GM12878 (cell line): Measurements from ENCODE around the gene ERC1. TPM values are rescaled to one million over a fixed set of nuclear protein-coding genes. Genes with fewer than 3 reads are reported as not detected.

ENCODE experiments used
- ATAC-seq: fragments of 200-7000 bp; cut with Tn5 transposase; 3 replicates; pipeline ENCODE4 v1.9.1; 2020; ENCODE audit warnings: mild to moderate bottlenecking, moderate library complexity
- BruUV-seq: library from RNA; stranded (reverse); fragments of 400-500 nt; replicated peaks from 2 replicates; lab custom pipeline; 2021; lab: Mats Ljungman, UMichigan
- CTCF ChIA-PET: fragments of 300-600 bp; sonication (Branson Sonifier 250); formaldehyde crosslinking; extraction: SDS; loops from one replicate; lab custom pipeline; 2021; ENCODE audit warnings: inconsistent platforms; lab: Yijun Ruan, JAX
- POLR2A ChIA-PET: fragments of 350-600 bp; formaldehyde crosslinking; extraction: SDS; loops from one replicate; lab custom pipeline; 2021; ENCODE audit warnings: inconsistent platforms; lab: Charles Lee
- RAD21 ChIA-PET: fragments of 300-600 bp; sonication (Branson Sonifier 250); formaldehyde crosslinking; loops from one replicate; lab custom pipeline; 2023; ENCODE audit warnings: antibody characterized with exemption; ENCODE audit not compliant: unreplicated experiment; lab: Charles Lee
- SMC1A ChIA-PET: fragments of 300-600 bp; sonication (Branson Sonifier 250); formaldehyde crosslinking; loops from one replicate; lab custom pipeline; 2023; ENCODE audit not compliant: unreplicated experiment, uncharacterized antibody; lab: Charles Lee
- DNase-seq: peaks from one replicate; pipeline ENCODE4 v3.0.0-alpha.2; 2011; ENCODE audit warnings: low read depth, low spot score
- FAIRE-seq: peaks from 3 replicates; lab custom pipeline; 2011; peaks lifted over from hg19 to GRCh38; lab: Jason Lieb, UNC
- H2AFZ ChIP-seq: 2 replicates; pipeline ENCODE4 v1.6.0; 2011; ENCODE audit warnings: low read depth, low read length, control low read depth; ENCODE audit not compliant: control insufficient read depth
- H3K27ac ChIP-seq: 2 replicates; pipeline ENCODE4 v1.5.1; 2011; ENCODE audit warnings: control low read depth; ENCODE audit not compliant: control insufficient read depth, insufficient read depth
- H3K27me3 ChIP-seq, 2 experiments: replicated peaks in 1 of 2; 2 replicates each; pipeline versions ENCODE4 v1.6.0 to v1.6.1; 2011; ENCODE audit warnings: low read length in 1 of 2; ENCODE audit not compliant: control insufficient read depth in 2 of 2, insufficient read depth in 2 of 2
- H3K36me3 ChIP-seq, 2 experiments: 2 replicates each; pipeline ENCODE4 v1.5.1; 2011; ENCODE audit warnings: low read length in 1 of 2; ENCODE audit not compliant: control insufficient read depth in 2 of 2, insufficient read depth in 2 of 2
- H3K4me1 ChIP-seq: 2 replicates; pipeline ENCODE4 v1.6.1; 2011; ENCODE audit warnings: mild to moderate bottlenecking, low read length, moderate library complexity, mixed read lengths; ENCODE audit not compliant: control insufficient read depth, insufficient read depth
- H3K4me2 ChIP-seq: 2 replicates; pipeline ENCODE4 v1.6.0; 2011; ENCODE audit warnings: control low read depth; ENCODE audit not compliant: control insufficient read depth, insufficient read depth
- H3K4me3 ChIP-seq: fragments of 200-600 bp; sonication (generic); 2 replicates; pipeline ENCODE4 v1.5.1; 2016
- H3K79me2 ChIP-seq: 2 replicates; pipeline ENCODE4 v1.6.0; 2011; ENCODE audit warnings: low read length; ENCODE audit not compliant: control insufficient read depth, insufficient read depth
- H3K9ac ChIP-seq: 2 replicates; pipeline ENCODE4 v1.8.0; 2011; ENCODE audit warnings: low read length, control low read depth, mixed read lengths; ENCODE audit not compliant: control insufficient read depth, insufficient read depth
- H3K9me3 ChIP-seq: replicated peaks from 3 replicates; pipeline ENCODE4 v1.5.1; 2011; ENCODE audit warnings: mild to moderate bottlenecking, low read length; ENCODE audit not compliant: control insufficient read depth, insufficient read depth
- H4K20me1 ChIP-seq: 2 replicates; pipeline ENCODE4 v1.6.0; 2011; ENCODE audit not compliant: control insufficient read depth, insufficient read depth
- CBX3 ChIP-seq: fragments of 200-600 bp; sonication (generic); IDR thresholded peaks from 2 replicates; pipeline ENCODE4 v1.6.1; 2016; ENCODE audit warnings: low read depth, borderline replicate concordance
- CHD4 ChIP-seq: fragments of 200-600 bp; sonication (generic); IDR thresholded peaks from 2 replicates; pipeline ENCODE4 v1.6.1; 2016; ENCODE audit warnings: mild to moderate bottlenecking
- CREM ChIP-seq: IDR thresholded peaks from 2 replicates; pipeline ENCODE4 v1.6.1; 2014; ENCODE audit warnings: antibody characterized with exemption, low read depth
- ETV6 ChIP-seq, 2 experiments: fragments of 450-650 bp in 1 of 2; IDR thresholded peaks in 1 of 2; conservative IDR thresholded peaks in 1 of 2; 2 replicates each; pipeline ENCODE4 v1.6.1; 2014; ENCODE audit warnings: antibody characterized with exemption in 1 of 2, borderline replicate concordance in 1 of 2, low read depth in 1 of 2, mild to moderate bottlenecking in 1 of 2, moderate library complexity in 1 of 2
- NFXL1 ChIP-seq: fragments of 450-650 bp; IDR thresholded peaks from 2 replicates; pipeline ENCODE4 v1.6.1; 2017; ENCODE audit warnings: antibody characterized with exemption, mild to moderate bottlenecking, borderline replicate concordance
- NR2C2 ChIP-seq: IDR thresholded peaks from 2 replicates; pipeline ENCODE4 v1.6.1; 2011; ENCODE audit warnings: borderline replicate concordance, low read depth; ENCODE audit not compliant: control insufficient read depth, insufficient read length
- NRF1 ChIP-seq: conservative IDR thresholded peaks from 2 replicates; pipeline ENCODE4 v1.6.1; 2011; ENCODE audit warnings: mild to moderate bottlenecking, low read depth, low read length, improper control_type of control experiment
- RUNX3 ChIP-seq: IDR thresholded peaks from 2 replicates; pipeline ENCODE4 v1.6.1; 2012; ENCODE audit warnings: low read length, inconsistent platforms
- SRF ChIP-seq, 2 experiments: IDR thresholded peaks; 2 replicates each; pipeline ENCODE4 v1.6.1; 2011; ENCODE audit warnings: low read depth in 2 of 2, low read length in 2 of 2, mild to moderate bottlenecking in 1 of 2, moderate library complexity in 1 of 2
- STAT1 ChIP-seq: fragments of 450-650 bp; conservative IDR thresholded peaks from 2 replicates; pipeline ENCODE4 v1.6.1; 2014; ENCODE audit warnings: antibody characterized with exemption, mild to moderate bottlenecking
- TCF12 ChIP-seq: IDR thresholded peaks from 2 replicates; pipeline ENCODE4 v1.6.1; 2011; ENCODE audit warnings: low read depth, mild to moderate bottlenecking, low read length
- ZNF217 ChIP-seq: fragments of 450-650 bp; IDR thresholded peaks from 2 replicates; pipeline ENCODE4 v1.6.1; 2017; ENCODE audit warnings: antibody characterized with exemption, mild to moderate bottlenecking
- WGBS: methylation state at CpG from one replicate; pipeline ENCODE4 v1.1.6; 2016; ENCODE audit warnings: low lambda C conversion rate; ENCODE audit not compliant: insufficient replicate concordance, insufficient coverage; ENCODE audit errors: missing lambda C conversion rate; 5-methylcytosine and 5-hydroxymethylcytosine counted together
- in situ Hi-C: fragments of 300-500 bp; cut with MboI; formaldehyde crosslinking; loops from 9 replicates; pipeline ENCODE4 v1.14.3; 2018; ENCODE audit warnings: mixed read lengths
- intact Hi-C: fragments of 100-400 bp; cut with micrococcal nuclease; formaldehyde crosslinking; loops from one replicate; pipeline ENCODE4 v1.14.2; 2022; ENCODE audit not compliant: unreplicated experiment
- polyA plus RNA-seq, 11 experiments: library from polyadenylated mRNA; depleted of rRNA in 4 of 11; unstranded in 6 of 11; stranded (reverse) in 5 of 11; fragments of >200 nt; fragmentation: Nextera tagmentation in 4 of 11; fragmentation: Illumina TruSeq in 1 of 11; extraction: Ambion mirVana in 4 of 11; extraction: Trizol in 1 of 11; gene quantifications; 1 replicate in 1 of 11; 2 replicates in 10 of 11; pipeline versions ENCODE4 v1.2.1 to v1.2.3, GENCODE V29; 2011 to 2016; ENCODE audit warnings: inconsistent platforms in 2 of 11, missing spikeins in 2 of 11, low read depth in 1 of 11
- total RNA-seq, 4 experiments: library from RNA; depleted of rRNA in 3 of 4; stranded (reverse); fragments of >200 nt in 3 of 4; fragmentation: Illumina TruSeq in 1 of 4; extraction: Trizol in 1 of 4; gene quantifications; 2 replicates each; pipeline versions ENCODE4 v1.2.1 to v1.2.3, GENCODE V29; 2013 to 2021
- TF ChIP-seq, protein P1 (sequence below): fragments of 450-650 bp; IDR thresholded peaks from 2 replicates; pipeline ENCODE4 v1.6.1; 2016; ENCODE audit warnings: mild to moderate bottlenecking, moderate library complexity, borderline replicate concordance

The ERC1 gene
- total and polyA plus RNA-seq, 10 of the 15 experiments (the other 5 are each of a cell fraction or from before 2014, with no cell fraction given) = 0.75 to 8.0 (median 5.0) TPM

GRCh38 chr12:1013618-1014489 is 22.8 kb downstream of the ERC1 start:
- Histone ChIP-seq H3K79me2 (no peaks in the 10 kb centered on the region), H3K4me2 (no peak overlapping the region), H2AFZ (no peak overlapping the region), H4K20me1 (no peaks in the 10 kb centered on the region), H3K36me3 (no peaks in the 10 kb centered on the region), H3K4me3 (no peak overlapping the region), H3K27ac (no peak overlapping the region), H3K9me3 (no peaks in the 10 kb centered on the region), H3K27me3 (no peaks in the 10 kb centered on the region; a peak in 1 of 4 replicates), H3K9ac (no peak overlapping the region), H3K4me1 (no peaks in the 10 kb centered on the region)
- intact Hi-C loops (no loop called here), in situ Hi-C loops (no loop called here)
- DNase-seq (no peak), ATAC-seq (0 out of 3 replicates have a peak, but pooled peaks have one; percentile 33), FAIRE-seq (no peak)
- CTCF ChIA-PET = interaction anchor here (0.6 kb wide), 1 partner anchor 13 kb away, joined by 4 read pairs; no protein-coding TSS in a partner anchor
- SMC1A ChIA-PET = interaction anchor here (1.1 kb wide), 1 partner anchor 11 kb away, joined by 3 read pairs; no protein-coding TSS in a partner anchor
- WGBS = 61% methylated on average over 10 of the region's 10 CpGs
- POLR2A ChIA-PET = no interaction called here
- TF ChIP-seq TCF12 = no peak
- no peak for TF ChIP-seq SRF (IDR thresholded peaks at IDR 0.05; ENCODE audit: low read depth in 2 of 2, low read length in 2 of 2)
- no TSS peak for BruUV-seq
- RAD21 ChIA-PET = no interaction called here

DNA sequence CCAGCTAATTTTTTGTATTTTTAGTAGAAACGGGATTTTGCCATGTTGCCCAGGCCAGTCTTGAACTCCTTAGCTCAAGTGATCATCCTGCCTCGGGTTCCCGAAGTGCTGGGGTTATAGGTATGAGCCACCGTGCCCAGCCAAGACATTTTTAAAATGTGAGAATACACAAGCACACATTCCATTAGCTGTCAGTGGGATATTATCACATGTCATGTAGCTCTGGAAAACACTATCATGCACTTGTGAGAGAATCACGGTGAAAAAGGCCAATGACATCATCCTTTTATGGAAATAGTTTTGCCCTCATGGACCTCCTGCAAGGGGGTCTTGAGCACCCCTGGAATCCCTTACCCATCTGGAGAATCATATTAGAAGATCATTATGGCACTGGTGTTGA is 28.3 kb downstream of the ERC1 start:
- no peak for FAIRE-seq
- Histone ChIP-seq H3K9ac (no peak overlapping the region), H3K79me2 (no peaks in the 10 kb centered on the region), H3K9me3 (no peaks in the 10 kb centered on the region), H3K4me2 (no peak overlapping the region), H3K4me3 (no peak overlapping the region), H3K27me3 (no peaks in the 10 kb centered on the region; a peak in 1 of 4 replicates), H3K36me3 (no peaks in the 10 kb centered on the region), H3K27ac (no peak overlapping the region), H2AFZ (no peak overlapping the region), H4K20me1 (no peaks in the 10 kb centered on the region), H3K4me1 (no peaks in the 10 kb centered on the region)
- 58% methylated on average over 5 of the region's 5 CpGs for WGBS
- in situ Hi-C loops (no loop called here), intact Hi-C loops (no loop called here)
- ChIA-PET POLR2A (no interaction called here), CTCF (no interaction called here), RAD21 (no interaction called here), SMC1A (interaction anchor here (2.3 kb wide), 1 partner anchor 13 kb away, joined by 5 read pairs; no protein-coding TSS in a partner anchor)
- ATAC-seq = no peak
- DNase-seq = no peak
- BruUV-seq = no TSS peak
- TF ChIP-seq CHD4 (no peak), STAT1 (no peak), NR2C2 (no peak), CREM (no peak), ETV6 (conservative IDR thresholded peaks at IDR 0.05 in 1 of 2, IDR thresholded peaks at IDR 0.05 in 1 of 2; ENCODE audit: borderline replicate concordance in 1 of 2, low read depth in 1 of 2) (no peak), RUNX3 (no peak), NRF1 (no peak), NFXL1 (no peak), CBX3 (no peak), ZNF217 (no peak)
- TF ChIP-seq, protein P1, sequence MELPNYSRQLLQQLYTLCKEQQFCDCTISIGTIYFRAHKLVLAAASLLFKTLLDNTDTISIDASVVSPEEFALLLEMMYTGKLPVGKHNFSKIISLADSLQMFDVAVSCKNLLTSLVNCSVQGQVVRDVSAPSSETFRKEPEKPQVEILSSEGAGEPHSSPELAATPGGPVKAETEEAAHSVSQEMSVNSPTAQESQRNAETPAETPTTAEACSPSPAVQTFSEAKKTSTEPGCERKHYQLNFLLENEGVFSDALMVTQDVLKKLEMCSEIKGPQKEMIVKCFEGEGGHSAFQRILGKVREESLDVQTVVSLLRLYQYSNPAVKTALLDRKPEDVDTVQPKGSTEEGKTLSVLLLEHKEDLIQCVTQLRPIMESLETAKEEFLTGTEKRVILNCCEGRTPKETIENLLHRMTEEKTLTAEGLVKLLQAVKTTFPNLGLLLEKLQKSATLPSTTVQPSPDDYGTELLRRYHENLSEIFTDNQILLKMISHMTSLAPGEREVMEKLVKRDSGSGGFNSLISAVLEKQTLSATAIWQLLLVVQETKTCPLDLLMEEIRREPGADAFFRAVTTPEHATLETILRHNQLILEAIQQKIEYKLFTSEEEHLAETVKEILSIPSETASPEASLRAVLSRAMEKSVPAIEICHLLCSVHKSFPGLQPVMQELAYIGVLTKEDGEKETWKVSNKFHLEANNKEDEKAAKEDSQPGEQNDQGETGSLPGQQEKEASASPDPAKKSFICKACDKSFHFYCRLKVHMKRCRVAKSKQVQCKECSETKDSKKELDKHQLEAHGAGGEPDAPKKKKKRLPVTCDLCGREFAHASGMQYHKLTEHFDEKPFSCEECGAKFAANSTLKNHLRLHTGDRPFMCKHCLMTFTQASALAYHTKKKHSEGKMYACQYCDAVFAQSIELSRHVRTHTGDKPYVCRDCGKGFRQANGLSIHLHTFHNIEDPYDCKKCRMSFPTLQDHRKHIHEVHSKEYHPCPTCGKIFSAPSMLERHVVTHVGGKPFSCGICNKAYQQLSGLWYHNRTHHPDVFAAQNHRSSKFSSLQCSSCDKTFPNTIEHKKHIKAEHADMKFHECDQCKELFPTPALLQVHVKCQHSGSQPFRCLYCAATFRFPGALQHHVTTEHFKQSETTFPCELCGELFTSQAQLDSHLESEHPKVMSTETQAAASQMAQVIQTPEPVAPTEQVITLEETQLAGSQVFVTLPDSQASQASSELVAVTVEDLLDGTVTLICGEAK = no peak
